NCI-H2196 treated with DMSO at 0.1 percent for 48 hours (cell line): ENCODE measurements around the gene AGXT2.
"Not testable (repeated sequence)": the region's sequence is repeated elsewhere in the genome, so short reads cannot be mapped to it uniquely, and the experiment has no call there.

Experiments
- DNase-seq: peaks from one replicate; lab custom pipeline; 2025; ENCODE audit not compliant: unreplicated experiment; lab: John Stamatoyannopoulos, UW

Gene AGXT2

GRCh38 chr5:35056686-35057085 is 8.9 kb upstream of the AGXT2 start:
- DNase-seq: no peak

GRCh38 chr5:35052838-35053237 is 5.1 kb upstream of the AGXT2 start:
- no peak for DNase-seq

- DNase-seq: no peak
Observed at GRCh38 chr5:35050541-35051126, 2.9 kb upstream of the AGXT2 start.

GRCh38 chr5:35048910-35049309 is 1.2 kb upstream of the AGXT2 start:
- DNase-seq: no peak

GRCh38 chr5:35046774-35047173 is 975 bp downstream of the AGXT2 start:
- DNase-seq: no peak

GRCh38 chr5:35045280-35045679 is 2.5 kb downstream of the AGXT2 start:
- no peak for DNase-seq

- DNase-seq: no peak
Observed at GRCh38 chr5:35044649-35045048, 3.1 kb downstream of the AGXT2 start.

- DNase-seq: no peak
Observed at GRCh38 chr5:35042781-35043180, 5.0 kb downstream of the AGXT2 start.

GRCh38 chr5:35041261-35041660 is 6.5 kb downstream of the AGXT2 start:
- no peak for DNase-seq

- DNase-seq: no peak
Observed at GRCh38 chr5:35038891-35039290, 8.9 kb downstream of the AGXT2 start.

- no peak for DNase-seq
Observed at GRCh38 chr5:35036536-35036935, 11.2 kb downstream of the AGXT2 start.

GRCh38 chr5:35035929-35036328 is 11.8 kb downstream of the AGXT2 start:
- not testable (repeated sequence) for DNase-seq

- DNase-seq: no peak
Observed at GRCh38 chr5:35035271-35035670, 12.5 kb downstream of the AGXT2 start.

GRCh38 chr5:35032356-35032755 is 15.4 kb downstream of the AGXT2 start:
- DNase-seq: no peak

GRCh38 chr5:35031276-35031675 is 16.5 kb downstream of the AGXT2 start:
- DNase-seq: no peak

- no peak for DNase-seq
Observed at GRCh38 chr5:35030426-35031100, 17.2 kb downstream of the AGXT2 start.

- DNase-seq: no peak
Observed at GRCh38 chr5:35029333-35029732, 18.4 kb downstream of the AGXT2 start.

GRCh38 chr5:35026941-35027340 is 20.8 kb downstream of the AGXT2 start:
- no peak for DNase-seq

- DNase-seq: no peak
Observed at GRCh38 chr5:35026280-35026840, 21.4 kb downstream of the AGXT2 start.

- DNase-seq: no peak
Observed at GRCh38 chr5:35024911-35025510, 22.7 kb downstream of the AGXT2 start.

GRCh38 chr5:35023391-35024178 is 24.2 kb downstream of the AGXT2 start:
- DNase-seq: no peak
